Testis (tissue), 2 donors: ENCODE results near the gene OPN1MW2.
"Not testable (repeated sequence)": the region's sequence is repeated elsewhere in the genome, so short reads cannot be mapped to it uniquely, and the experiment has no call there.

Source experiments
- POLR2A ChIP-seq: fragments of 450-650 bp; IDR thresholded peaks from one replicate; pipeline ENCODE4 v1.6.1; 2017; ENCODE audit warnings: antibody characterized with exemption, mild to moderate bottlenecking, moderate library complexity
- TF ChIP-seq, protein P1 (sequence below), 3 experiments: fragments of 450-650 bp in 2 of 3; fragments of 200-600 bp in 1 of 3; sonication (generic) in 1 of 3; IDR thresholded peaks; one replicate each; pipeline ENCODE4 v1.5.1; 2016 to 2019; ENCODE audit warnings: antibody characterized with exemption in 3 of 3, mild to moderate bottlenecking in 2 of 3, moderate library complexity in 1 of 3

- not testable (repeated sequence) for TF ChIP-seq POLR2A
- TF ChIP-seq, protein P1, sequence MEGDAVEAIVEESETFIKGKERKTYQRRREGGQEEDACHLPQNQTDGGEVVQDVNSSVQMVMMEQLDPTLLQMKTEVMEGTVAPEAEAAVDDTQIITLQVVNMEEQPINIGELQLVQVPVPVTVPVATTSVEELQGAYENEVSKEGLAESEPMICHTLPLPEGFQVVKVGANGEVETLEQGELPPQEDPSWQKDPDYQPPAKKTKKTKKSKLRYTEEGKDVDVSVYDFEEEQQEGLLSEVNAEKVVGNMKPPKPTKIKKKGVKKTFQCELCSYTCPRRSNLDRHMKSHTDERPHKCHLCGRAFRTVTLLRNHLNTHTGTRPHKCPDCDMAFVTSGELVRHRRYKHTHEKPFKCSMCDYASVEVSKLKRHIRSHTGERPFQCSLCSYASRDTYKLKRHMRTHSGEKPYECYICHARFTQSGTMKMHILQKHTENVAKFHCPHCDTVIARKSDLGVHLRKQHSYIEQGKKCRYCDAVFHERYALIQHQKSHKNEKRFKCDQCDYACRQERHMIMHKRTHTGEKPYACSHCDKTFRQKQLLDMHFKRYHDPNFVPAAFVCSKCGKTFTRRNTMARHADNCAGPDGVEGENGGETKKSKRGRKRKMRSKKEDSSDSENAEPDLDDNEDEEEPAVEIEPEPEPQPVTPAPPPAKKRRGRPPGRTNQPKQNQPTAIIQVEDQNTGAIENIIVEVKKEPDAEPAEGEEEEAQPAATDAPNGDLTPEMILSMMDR (IDR thresholded peaks at IDR 0.05) = not testable (repeated sequence)
Observed at GRCh38 chrX:154225292-154225691, 5.7 kb downstream of the OPN1MW2 start.
